Neuronal stem cell (in vitro differentiated cells): ENCODE results near the gene ZFP69.

Source experiments
- DNase-seq: peaks from one replicate; pipeline ENCODE4 v3.0.0-alpha.2; 2013; ENCODE audit warnings: low spot score
- H2AFZ ChIP-seq: one replicate; pipeline ENCODE4 v1.6.1; 2013; ENCODE audit warnings: mild to moderate bottlenecking, low read length, inconsistent platforms
- H2AK5ac ChIP-seq: 2 replicates; pipeline ENCODE4 v1.6.1; 2013; ENCODE audit warnings: low read depth, mild to moderate bottlenecking, inconsistent platforms, low read length, moderate library complexity, mixed read lengths
- H2BK120ac ChIP-seq: 2 replicates; pipeline ENCODE4 v1.6.1; 2013; ENCODE audit warnings: low read depth, mild to moderate bottlenecking, inconsistent platforms, low read length, moderate library complexity, mixed read lengths
- H2BK12ac ChIP-seq: one replicate; pipeline ENCODE4 v1.6.1; 2013; ENCODE audit warnings: low read length, inconsistent platforms
- H2BK15ac ChIP-seq: 2 replicates; pipeline ENCODE4 v1.6.1; 2013; ENCODE audit warnings: mild to moderate bottlenecking, low read length, inconsistent platforms, mixed read lengths
- H2BK5ac ChIP-seq: one replicate; pipeline ENCODE4 v1.6.1; 2013; ENCODE audit warnings: inconsistent platforms, mild to moderate bottlenecking, low read length, moderate library complexity
- H3K14ac ChIP-seq: one replicate; pipeline ENCODE4 v1.6.1; 2013; ENCODE audit warnings: low read length, inconsistent platforms
- H3K18ac ChIP-seq: 2 replicates; pipeline ENCODE4 v1.6.1; 2013; ENCODE audit warnings: low read length, inconsistent platforms
- H3K23ac ChIP-seq: 2 replicates; pipeline ENCODE4 v1.6.1; 2013; ENCODE audit warnings: low read depth, mild to moderate bottlenecking, mixed read lengths, low read length, inconsistent platforms; ENCODE audit not compliant: poor library complexity
- H3K27ac ChIP-seq: replicated peaks from 3 replicates; pipeline ENCODE4 v1.5.1; 2013; ENCODE audit warnings: low read length, inconsistent platforms
- H3K27me3 ChIP-seq, 3 experiments: 2 replicates each; pipeline ENCODE4 v1.6.1; 2013; ENCODE audit warnings: low read length in 3 of 3, mild to moderate bottlenecking in 2 of 3, inconsistent platforms in 1 of 3, low read depth in 1 of 3, mixed read lengths in 1 of 3, moderate library complexity in 1 of 3; ENCODE audit not compliant: control insufficient read depth in 3 of 3, insufficient read depth in 3 of 3
- H3K36me3 ChIP-seq, 2 donors: replicated peaks in 1 of 2; 2 replicates each; pipeline ENCODE4 v1.6.1; 2013; ENCODE audit warnings: low read length in 2 of 2; ENCODE audit not compliant: control insufficient read depth in 2 of 2, insufficient read depth in 2 of 2
- H3K4ac ChIP-seq: 2 replicates; pipeline ENCODE4 v1.6.1; 2013; ENCODE audit warnings: inconsistent platforms, mild to moderate bottlenecking, low read length, moderate library complexity
- H3K4me1 ChIP-seq, 2 donors: 1 replicate in 1 of 2; 2 replicates in 1 of 2; pipeline ENCODE4 v1.6.1; 2013; ENCODE audit warnings: low read length in 2 of 2, low read depth in 1 of 2; ENCODE audit not compliant: control insufficient read depth in 2 of 2, insufficient read depth in 1 of 2
- H3K4me2 ChIP-seq: one replicate; pipeline ENCODE4 v1.6.1; 2013; ENCODE audit warnings: mild to moderate bottlenecking, low read length, inconsistent platforms; ENCODE audit not compliant: insufficient read depth, poor library complexity, severe bottlenecking
- H3K4me3 ChIP-seq, 2 donors: 2 replicates each; pipeline ENCODE4 v1.5.1; 2013; ENCODE audit warnings: low read length in 2 of 2, mild to moderate bottlenecking in 2 of 2, inconsistent platforms in 1 of 2, moderate library complexity in 1 of 2
- H3K79me1 ChIP-seq: one replicate; pipeline ENCODE4 v1.6.1; 2013; ENCODE audit warnings: low read depth, mild to moderate bottlenecking, inconsistent platforms, low read length, moderate library complexity
- H3K9ac ChIP-seq: one replicate; pipeline ENCODE4 v1.6.1; 2013; ENCODE audit warnings: mild to moderate bottlenecking, low read depth, low read length, inconsistent platforms; ENCODE audit not compliant: poor library complexity
- H3K9me3 ChIP-seq, 2 donors: replicated peaks in 1 of 2; 2 replicates each; pipeline versions ENCODE3 to v1.6.1; 2013; ENCODE audit warnings: low read length in 2 of 2, mild to moderate bottlenecking in 2 of 2, inconsistent platforms in 1 of 2, low read depth in 1 of 2, mixed read lengths in 1 of 2, moderate library complexity in 1 of 2; ENCODE audit not compliant: control insufficient read depth in 2 of 2, insufficient read depth in 1 of 2
- H4K8ac ChIP-seq: one replicate; pipeline ENCODE4 v1.6.1; 2013; ENCODE audit warnings: low read depth, mild to moderate bottlenecking, inconsistent platforms, low read length, moderate library complexity
- H4K91ac ChIP-seq: one replicate; pipeline ENCODE4 v1.6.1; 2013; ENCODE audit warnings: low read length, low read depth, mild to moderate bottlenecking, inconsistent platforms; ENCODE audit not compliant: poor library complexity
- WGBS, 2 donors: extraction: QIAGEN DNeasy Blood & Tissue Kit; methylation state at CpG; one replicate each; pipeline ENCODE4 v1.1.7; 2013; ENCODE audit warnings: missing lambda C conversion rate in 2 of 2, mixed read lengths in 1 of 2; ENCODE audit not compliant: insufficient read length in 2 of 2, insufficient replicate concordance in 1 of 2; ENCODE audit errors: extremely low coverage in 2 of 2; 5-methylcytosine and 5-hydroxymethylcytosine counted together

Gene ZFP69

DNA sequence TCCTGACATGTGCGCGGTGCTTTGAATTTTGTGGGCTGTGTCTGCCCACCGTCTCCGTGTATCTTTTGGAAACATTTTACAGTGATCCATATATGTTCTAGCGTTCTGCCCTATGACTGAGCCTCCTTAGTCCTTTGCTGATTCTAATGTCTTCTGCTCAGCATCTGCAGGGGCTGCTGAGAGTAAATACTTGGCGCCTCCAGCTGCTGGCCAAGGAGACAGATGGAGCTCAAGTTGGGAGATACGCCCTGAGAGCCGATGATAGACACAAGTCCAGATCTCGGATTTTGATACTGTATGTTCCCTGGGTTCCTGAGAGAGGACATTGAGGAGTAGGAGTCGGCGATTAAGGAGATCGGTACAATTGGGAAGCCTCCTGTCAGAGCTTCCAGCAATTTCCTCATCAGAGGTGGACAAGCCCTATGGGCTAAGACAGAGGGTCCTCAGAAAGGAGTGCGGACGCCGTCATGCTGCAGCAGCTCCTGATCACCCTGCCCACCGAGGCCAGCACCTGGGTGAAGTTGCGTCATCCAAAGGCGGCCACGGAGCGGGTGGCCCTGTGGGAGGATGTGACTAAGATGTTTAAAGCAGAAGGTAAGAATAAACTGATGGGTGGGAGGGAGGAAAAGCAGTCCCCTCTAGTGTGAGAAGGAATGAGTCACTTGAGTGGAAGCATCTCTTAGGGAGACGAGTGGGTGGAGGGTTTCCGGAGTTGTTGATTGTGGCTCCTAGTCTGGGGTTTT is 26.4 kb upstream of the ZFP69 start:
- H3K4me1 ChIP-seq, result peaks cover 3 to 8% of the 10 kb centered on the region in 2 donors
- peaks cover 4 to 33% of the 10 kb centered on the region in 2 donors for H3K36me3 ChIP-seq
- WGBS, 2 donors, result no CpG with 5 or more reads among the region's 22 CpGs
- H3K4ac ChIP-seq, result no peak overlapping the region
- no peak overlapping the region for H2BK12ac ChIP-seq
- peak overlapping the region; percentile 75 to 92 for H3K4me3 ChIP-seq
- H3K23ac ChIP-seq, result no peak overlapping the region
- peak overlapping the region; percentile 57 for H3K14ac ChIP-seq
- no peak for DNase-seq
- peak overlapping the region; percentile 89 for H3K4me2 ChIP-seq
- H2BK15ac ChIP-seq, result peak overlapping the region; percentile 74
- peak overlapping the region; percentile 91 for H3K18ac ChIP-seq
- no peak overlapping the region for H4K8ac ChIP-seq
- peak overlapping the region; percentile 7 for H2BK5ac ChIP-seq
- peaks cover 5 to 64% of the 10 kb centered on the region in 2 donors for H3K9me3 ChIP-seq
- peak overlapping the region; percentile 86 for H2AFZ ChIP-seq
- peak overlapping the region; percentile 94 for H3K27ac ChIP-seq
- H4K91ac ChIP-seq, result no peak overlapping the region
- peak overlapping the region; percentile 85 for H2AK5ac ChIP-seq
- no peaks in the 10 kb centered on the region for H3K27me3 ChIP-seq
- peak overlapping the region; percentile 72 for H3K9ac ChIP-seq
- peaks cover 5% of the 10 kb centered on the region for H3K79me1 ChIP-seq
- no peak overlapping the region for H2BK120ac ChIP-seq

DNA sequence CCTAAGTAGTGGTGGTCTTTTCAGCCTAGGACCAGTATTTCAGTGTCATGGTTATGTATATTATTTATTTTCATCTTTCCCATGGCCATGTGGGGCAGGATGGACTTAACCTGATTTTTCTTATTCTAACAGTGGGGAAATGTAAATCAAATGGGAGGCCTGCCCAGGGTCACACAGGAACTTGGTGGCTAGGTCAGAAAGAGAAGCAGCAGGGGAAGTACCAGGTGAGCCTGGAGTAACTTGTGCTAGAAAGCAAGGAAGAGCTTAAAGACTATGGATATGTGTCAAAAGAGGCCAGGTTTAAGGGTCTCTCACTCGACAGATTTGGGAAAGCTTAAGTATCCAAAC is 25.9 kb upstream of the ZFP69 start:
- DNase-seq, result no peak
- Histone ChIP-seq H2BK15ac (peak overlapping the region; percentile 74), H4K91ac (no peak overlapping the region), H3K4me3 (peak overlapping the region in 1 of 2 donors; percentile 75), H3K9ac (no peak overlapping the region), H2AK5ac (peak overlapping the region; percentile 85), H2BK5ac (no peak overlapping the region), H3K23ac (no peak overlapping the region), H4K8ac (no peak overlapping the region), H3K4me1 (peaks cover 3 to 8% of the 10 kb centered on the region in 2 donors), H3K27ac (no peak overlapping the region), H3K79me1 (peaks cover 5% of the 10 kb centered on the region), H3K4ac (no peak overlapping the region), H2AFZ (peak overlapping the region; percentile 86), H2BK120ac (no peak overlapping the region), H3K4me2 (no peak overlapping the region), H3K36me3 (peaks cover 4 to 37% of the 10 kb centered on the region in 2 donors), H3K18ac (no peak overlapping the region), H2BK12ac (no peak overlapping the region), H3K14ac (no peak overlapping the region), H3K9me3 (peaks cover 5 to 65% of the 10 kb centered on the region in 2 donors), H3K27me3 (no peaks in the 10 kb centered on the region)
- no CpG with 5 or more reads among the region's 1 CpG for WGBS, 2 donors

DNA sequence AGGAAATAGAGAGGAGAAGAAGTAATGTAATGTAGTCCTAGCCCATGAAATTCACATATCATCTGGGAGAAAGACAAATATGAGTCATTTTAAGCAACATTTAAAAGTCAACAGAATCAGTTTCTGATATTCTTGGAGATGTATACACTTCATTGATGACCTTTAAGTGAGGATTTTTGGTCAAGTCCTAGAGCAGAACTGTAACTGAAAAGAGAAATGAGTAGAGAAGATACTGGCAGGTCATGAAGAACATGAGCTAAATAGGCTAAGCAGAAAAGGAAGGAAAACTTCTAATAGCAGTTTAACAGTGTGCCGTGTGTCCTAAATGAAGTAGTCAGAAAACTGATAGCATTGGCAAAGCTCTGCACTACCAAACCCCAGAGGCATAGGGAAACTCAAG is 22.2 kb upstream of the ZFP69 start:
- no peak overlapping the region for H3K4me3 ChIP-seq
- no peak overlapping the region for H3K4ac ChIP-seq
- no CpG with 5 or more reads among the region's 1 CpG for WGBS, 2 donors
- DNase-seq, result no peak
- no peak overlapping the region for H2AK5ac ChIP-seq
- peaks cover 21 to 85% of the 10 kb centered on the region in 2 donors for H3K9me3 ChIP-seq
- no peak overlapping the region for H3K14ac ChIP-seq
- no peak overlapping the region for H3K9ac ChIP-seq
- no peak overlapping the region for H3K4me2 ChIP-seq
- H3K79me1 ChIP-seq, result peaks cover 4% of the 10 kb centered on the region
- no peak overlapping the region for H3K23ac ChIP-seq
- no peak overlapping the region for H2BK120ac ChIP-seq
- H2BK5ac ChIP-seq, result no peak overlapping the region
- peaks cover 3 to 8% of the 10 kb centered on the region in 2 donors for H3K4me1 ChIP-seq
- no peak overlapping the region for H2BK15ac ChIP-seq
- no peaks in the 10 kb centered on the region for H3K27me3 ChIP-seq
- peaks cover 20 to 73% of the 10 kb centered on the region in 2 donors for H3K36me3 ChIP-seq
- no peak overlapping the region for H4K8ac ChIP-seq
- no peak overlapping the region for H3K18ac ChIP-seq
- no peak overlapping the region for H2BK12ac ChIP-seq
- H2AFZ ChIP-seq, result no peak overlapping the region
- H3K27ac ChIP-seq, result no peak overlapping the region
- H4K91ac ChIP-seq, result no peak overlapping the region

DNA sequence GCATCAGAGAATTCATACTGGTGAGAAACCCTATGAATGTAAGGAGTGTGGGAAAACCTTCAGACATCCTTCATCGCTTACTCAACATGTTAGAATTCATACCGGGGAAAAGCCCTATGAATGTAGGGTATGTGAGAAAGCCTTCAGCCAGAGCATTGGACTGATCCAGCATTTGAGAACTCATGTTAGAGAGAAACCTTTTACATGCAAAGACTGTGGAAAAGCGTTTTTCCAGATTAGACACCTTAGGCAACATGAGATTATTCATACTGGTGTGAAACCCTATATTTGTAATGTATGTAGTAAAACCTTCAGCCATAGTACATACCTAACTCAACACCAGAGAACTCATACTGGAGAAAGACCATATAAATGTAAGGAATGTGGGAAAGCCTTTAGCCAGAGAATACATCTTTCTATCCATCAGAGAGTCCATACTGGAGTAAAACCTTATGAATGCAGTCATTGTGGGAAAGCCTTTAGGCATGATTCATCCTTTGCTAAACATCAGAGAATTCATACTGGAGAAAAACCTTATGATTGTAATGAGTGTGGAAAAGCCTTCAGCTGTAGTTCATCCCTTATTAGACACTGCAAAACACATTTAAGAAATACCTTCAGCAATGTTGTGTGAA is 14.0 kb upstream of the ZFP69 start:
- no peaks in the 10 kb centered on the region for H3K27me3 ChIP-seq
- no peak overlapping the region for H2BK120ac ChIP-seq
- H4K8ac ChIP-seq, result no peak overlapping the region
- H4K91ac ChIP-seq, result no peak overlapping the region
- H3K4me3 ChIP-seq, result no peak overlapping the region
- H3K23ac ChIP-seq, result no peak overlapping the region
- no peak overlapping the region for H2BK12ac ChIP-seq
- no peak for DNase-seq
- no peaks in the 10 kb centered on the region for H3K4me1 ChIP-seq
- no peak overlapping the region for H3K27ac ChIP-seq
- H2BK5ac ChIP-seq, result no peak overlapping the region
- no peaks in the 10 kb centered on the region for H3K79me1 ChIP-seq
- no CpG with 5 or more reads among the region's 3 CpGs for WGBS, 2 donors
- peaks cover 41 to 100% of the 10 kb centered on the region in 2 donors for H3K9me3 ChIP-seq
- H3K14ac ChIP-seq, result no peak overlapping the region
- H2AK5ac ChIP-seq, result no peak overlapping the region
- no peak overlapping the region for H3K4ac ChIP-seq
- H3K18ac ChIP-seq, result no peak overlapping the region
- no peak overlapping the region for H2BK15ac ChIP-seq
- no peak overlapping the region for H3K9ac ChIP-seq
- H3K4me2 ChIP-seq, result no peak overlapping the region
- peaks cover 25 to 92% of the 10 kb centered on the region in 2 donors for H3K36me3 ChIP-seq
- no peak overlapping the region for H2AFZ ChIP-seq
